SK-N-MC (cell line): ENCODE results near the gene GEMIN4.
"Not testable (repeated sequence)": the region's sequence is repeated elsewhere in the genome, so short reads cannot be mapped to it uniquely, and the experiment has no call there.

Experiments used
- EZH2 ChIP-seq: fragments of 200-600 bp; sonication (generic); IDR thresholded peaks from one replicate; pipeline ENCODE4 v1.6.1; 2017; ENCODE audit warnings: antibody characterized with exemption
- FOXP2 ChIP-seq: optimal IDR thresholded peaks from 2 replicates; pipeline ENCODE3; 2011; ENCODE audit warnings: mild to moderate bottlenecking, moderate library complexity; ENCODE audit not compliant: insufficient read depth; ENCODE audit errors: extremely low read length, control extremely low read depth
- POLR2AphosphoS5 ChIP-seq: IDR thresholded peaks from 2 replicates; pipeline ENCODE4 v1.6.1; 2012; ENCODE audit warnings: mild to moderate bottlenecking, low read depth, low read length, borderline replicate concordance

GRCh38 chr17:789931-790873 lies 38.1 kb upstream of the GEMIN4 start:
- TF ChIP-seq POLR2AphosphoS5, EZH2, FOXP2: not testable (repeated sequence)
